ENCODE data around the gene RGL2. TPM values are rescaled to one million over a fixed set of nuclear protein-coding genes. Genes with fewer than 3 reads are reported as not detected.
A peak's percentile ranks its signal among the peaks of the same experiment; 100 is the strongest.
"Not testable (repeated sequence)": the region's sequence is repeated elsewhere in the genome, so short reads cannot be mapped to it uniquely, and the experiment has no call there.

The RGL2 gene
- polyA plus RNA-seq, 10 donors = 41.7 to 62.5 (median 53.7) TPM

DNA sequence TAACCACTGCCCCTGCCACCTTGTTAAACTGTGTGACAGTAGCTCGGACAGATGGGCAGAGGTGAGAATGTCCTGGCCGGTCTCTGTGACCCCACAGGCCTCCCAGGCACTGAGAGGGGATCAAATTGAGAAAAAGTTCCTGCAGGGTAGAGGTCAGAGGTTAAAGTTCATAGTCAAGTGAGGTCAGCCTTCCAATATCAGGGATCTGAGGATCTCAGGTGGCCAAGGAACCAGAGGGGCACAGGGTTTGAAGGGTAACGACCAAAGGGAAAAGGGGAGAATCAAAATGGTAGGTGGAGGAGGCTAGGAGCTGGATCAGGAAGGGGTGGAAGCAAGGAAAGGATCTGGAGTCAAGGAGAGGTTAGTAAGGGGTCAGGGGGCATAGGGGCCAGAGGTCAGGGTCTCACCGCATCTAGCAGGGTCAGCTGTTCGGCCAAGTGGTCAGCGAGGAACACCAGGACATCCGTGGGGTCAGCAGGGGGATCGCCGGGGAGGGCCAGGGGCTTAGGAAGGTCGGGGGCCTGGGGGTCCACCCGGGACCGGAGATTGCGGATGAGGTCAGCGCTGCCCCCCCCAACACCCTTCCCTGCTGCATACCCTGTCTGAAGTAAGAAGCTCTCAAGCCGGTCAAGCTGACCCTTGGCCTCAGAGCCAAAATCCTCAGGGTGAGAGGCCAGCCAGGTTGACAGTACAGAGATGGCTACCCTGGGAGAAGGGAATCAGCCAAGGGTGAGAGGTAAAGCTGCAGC, 2.9 kb downstream of the RGL2 start:
- no peak for DNase-seq

DNA sequence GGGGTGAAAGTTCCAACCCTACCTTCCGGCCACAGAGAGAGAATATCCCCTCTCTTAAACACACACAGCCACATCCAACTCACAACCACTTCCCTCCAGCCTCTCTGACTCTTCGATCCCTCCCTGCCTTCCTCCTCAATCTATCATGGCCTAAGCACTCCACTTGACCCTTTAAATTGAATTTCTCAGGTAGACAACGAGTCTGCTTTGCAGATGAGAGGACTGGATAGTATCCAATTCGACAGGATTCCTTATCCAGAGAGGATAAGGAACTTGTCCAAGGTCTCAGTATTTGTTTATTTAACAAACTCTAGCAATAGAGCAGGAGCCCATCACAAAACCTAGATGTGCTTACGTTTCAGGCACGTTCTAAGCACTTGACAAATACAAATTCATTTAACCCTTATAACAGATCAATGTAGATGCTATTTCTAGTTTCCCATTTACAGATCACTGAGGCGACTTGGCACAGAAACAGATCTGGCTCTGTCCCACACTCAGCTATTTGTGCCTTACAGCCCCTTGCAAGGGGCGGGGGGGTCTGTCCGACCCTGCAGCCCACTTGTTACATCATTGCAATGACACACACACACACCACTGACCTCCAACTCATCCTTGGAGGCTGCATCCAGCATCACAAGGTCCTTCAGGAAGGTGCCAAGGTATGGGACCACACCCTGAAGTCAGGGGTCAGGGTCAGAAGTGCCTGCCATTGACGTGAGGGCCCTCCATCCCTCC, 4.5 kb downstream of the RGL2 start:
- no peak for DNase-seq

DNA sequence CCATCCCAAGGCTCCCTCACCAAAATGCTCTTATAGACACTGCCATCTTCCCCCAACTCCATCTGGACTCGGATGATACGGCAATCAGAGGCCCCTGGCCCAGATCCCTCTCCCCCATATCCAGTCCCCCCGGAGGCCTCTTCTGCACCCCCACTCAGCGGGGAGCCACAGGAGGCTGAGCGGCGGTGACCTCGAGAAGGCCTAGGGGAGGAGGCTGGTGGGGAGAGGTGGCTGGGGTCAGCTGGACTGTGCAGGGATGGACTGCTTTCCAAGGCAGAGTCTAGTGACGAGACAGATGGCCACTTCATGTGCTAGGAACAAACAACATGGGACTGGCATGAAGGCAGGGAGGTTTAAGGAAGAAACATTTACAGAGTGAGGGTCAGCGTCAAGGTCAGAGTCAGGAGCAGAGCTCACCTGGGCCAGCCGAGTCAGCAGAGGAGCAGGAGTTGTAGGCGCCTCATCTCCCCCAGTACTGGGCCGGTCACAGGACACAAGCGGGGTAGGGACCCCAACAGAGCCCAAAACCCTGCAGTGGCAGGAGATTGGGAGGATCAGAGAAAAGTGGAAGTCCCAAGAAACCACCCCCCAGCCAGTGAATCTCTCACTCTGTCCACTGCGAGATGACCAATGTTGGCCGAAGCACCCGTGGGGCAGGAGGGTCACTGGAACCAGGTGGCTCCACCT, 5.6 kb downstream of the RGL2 start:
- no peak for DNase-seq

DNA sequence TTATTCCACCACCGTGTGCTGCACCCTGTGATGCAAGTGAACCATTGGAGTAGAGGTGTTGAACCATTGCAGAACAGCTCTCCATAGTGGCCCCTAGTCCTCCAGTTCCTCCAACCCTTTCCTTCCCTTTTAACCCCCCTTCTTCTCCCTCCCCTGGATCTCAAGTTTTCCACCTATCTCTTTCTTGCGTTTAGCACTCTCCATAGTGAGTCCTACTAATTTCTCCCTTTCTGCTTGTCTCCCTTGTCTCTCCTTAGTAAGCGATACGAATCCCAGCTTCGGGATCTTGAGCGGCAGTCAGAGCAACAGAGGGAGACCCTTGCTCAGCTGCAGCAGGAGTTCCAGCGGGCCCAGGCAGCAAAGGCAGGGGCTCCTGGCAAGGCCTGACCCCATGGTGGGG, 8.3 kb downstream of the RGL2 start:
- DNase-seq = no peak

DNA sequence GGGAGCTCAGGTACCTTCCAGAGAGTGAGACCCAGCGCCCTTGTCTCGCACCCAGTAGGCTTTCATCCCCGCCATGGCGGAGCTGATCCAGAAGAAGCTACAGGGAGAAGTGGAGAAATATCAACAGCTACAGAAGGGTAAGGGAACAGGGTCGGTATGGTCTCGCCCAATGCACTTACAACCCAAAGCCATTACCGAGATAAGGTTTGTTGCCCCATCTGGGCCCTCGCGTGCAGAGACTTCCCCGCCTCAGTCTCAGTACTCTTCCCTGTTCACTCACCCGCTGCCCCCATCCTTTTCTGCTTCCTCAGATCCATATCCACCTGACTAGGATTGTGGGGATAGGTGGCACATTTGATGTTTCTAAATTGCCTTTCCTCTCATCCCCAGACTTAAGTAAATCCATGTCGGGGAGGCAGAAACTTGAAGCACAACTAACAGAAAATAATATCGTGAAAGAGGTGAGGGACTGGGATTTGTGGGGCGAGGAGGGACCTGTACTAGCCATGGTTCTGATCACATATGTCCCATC, 8.9 kb downstream of the RGL2 start:
- no peak for DNase-seq

DNA sequence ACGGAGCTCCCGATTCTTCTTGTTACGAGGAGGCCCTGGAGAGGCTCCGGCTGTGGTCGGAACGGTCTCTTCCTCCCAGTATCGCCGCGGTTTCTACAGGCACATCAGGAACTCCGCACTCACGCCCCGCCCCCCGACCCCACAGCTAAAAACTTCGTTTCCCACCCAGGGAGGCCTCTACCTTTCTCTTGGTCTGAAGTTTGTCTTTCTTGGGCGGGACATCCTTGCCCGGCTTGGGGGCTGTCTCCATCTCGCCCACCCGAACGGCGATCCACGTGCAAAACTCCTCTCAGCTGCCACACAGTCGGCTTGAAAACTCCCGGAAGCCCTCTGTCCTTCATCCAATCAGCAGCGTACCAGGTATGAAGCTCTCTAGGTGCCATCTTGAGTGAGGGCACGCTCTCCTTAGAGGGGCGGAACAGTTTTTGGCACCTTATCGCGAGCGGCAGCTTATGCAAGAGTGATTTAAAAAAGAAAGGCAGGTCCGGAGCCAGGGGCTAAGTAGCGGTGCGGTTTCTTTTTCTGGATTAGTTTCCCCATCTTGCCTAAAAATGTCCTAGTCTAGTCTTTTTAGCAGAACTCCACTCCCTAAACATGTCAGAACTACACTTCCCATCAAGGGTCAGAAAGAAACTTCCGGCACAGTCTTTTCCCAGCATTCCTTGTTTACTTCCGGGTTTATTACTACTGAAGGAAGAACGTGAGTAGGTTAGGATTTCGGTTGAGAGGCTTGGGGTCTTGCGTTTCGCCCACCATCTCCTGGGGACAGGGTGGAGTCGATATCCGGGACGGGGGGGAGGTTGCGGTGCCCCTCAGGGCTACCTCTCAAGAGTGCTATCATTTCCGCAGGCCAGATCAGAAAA, 9.6 kb downstream of the RGL2 start, which contains the start of the genes PFDN6 and WDR46:
Gene PFDN6, plus strand, starts transcription at position 681 of the 863 bp plus-strand sequence. CDS start 256 bp downstream, outside the sequence.
Gene WDR46, minus strand, starts transcription at position 319 of the 863 bp plus-strand sequence. Its CDS starts 69 bp downstream, at position 250.
- DNase-seq = peak; percentile 93 to 98 (median 93)

DNA sequence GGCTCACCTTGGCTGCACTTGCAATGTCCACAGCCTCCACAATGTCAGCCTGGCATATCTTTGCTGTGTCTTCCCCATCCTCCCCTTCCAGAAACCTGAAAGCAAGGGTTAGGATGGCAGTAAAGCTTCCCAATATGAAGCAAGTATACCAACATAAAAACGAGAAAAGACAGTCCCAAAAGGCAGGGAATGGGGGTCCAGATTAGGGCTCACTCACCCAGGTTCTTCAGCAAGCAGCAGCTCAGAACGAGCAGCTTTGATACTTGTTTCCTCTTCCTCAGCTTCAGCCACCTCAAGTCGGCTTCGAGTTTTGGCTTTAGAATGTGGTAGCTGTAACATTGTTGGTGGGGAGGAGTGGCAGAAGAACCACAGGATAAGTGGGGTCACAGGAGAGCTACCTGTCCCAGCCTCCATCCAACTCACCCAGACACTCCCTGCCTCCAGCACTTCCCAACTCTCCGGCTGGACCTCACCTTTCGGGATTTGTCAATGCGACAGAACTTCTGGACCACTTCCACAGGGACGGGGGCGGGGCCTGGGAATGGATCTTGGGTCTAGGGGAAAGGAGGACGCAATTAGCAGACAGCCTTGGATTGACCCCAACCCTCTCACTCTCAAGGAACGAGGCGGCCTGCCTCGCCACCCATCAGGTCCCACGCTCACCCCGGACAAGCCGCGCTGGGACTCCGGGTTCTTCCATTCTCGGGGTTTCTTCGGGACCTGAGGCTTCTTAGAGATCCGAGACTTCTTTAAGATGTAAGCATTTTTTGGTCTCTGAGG, 10.4 kb downstream of the RGL2 start:
- DNase-seq = no peak

DNA sequence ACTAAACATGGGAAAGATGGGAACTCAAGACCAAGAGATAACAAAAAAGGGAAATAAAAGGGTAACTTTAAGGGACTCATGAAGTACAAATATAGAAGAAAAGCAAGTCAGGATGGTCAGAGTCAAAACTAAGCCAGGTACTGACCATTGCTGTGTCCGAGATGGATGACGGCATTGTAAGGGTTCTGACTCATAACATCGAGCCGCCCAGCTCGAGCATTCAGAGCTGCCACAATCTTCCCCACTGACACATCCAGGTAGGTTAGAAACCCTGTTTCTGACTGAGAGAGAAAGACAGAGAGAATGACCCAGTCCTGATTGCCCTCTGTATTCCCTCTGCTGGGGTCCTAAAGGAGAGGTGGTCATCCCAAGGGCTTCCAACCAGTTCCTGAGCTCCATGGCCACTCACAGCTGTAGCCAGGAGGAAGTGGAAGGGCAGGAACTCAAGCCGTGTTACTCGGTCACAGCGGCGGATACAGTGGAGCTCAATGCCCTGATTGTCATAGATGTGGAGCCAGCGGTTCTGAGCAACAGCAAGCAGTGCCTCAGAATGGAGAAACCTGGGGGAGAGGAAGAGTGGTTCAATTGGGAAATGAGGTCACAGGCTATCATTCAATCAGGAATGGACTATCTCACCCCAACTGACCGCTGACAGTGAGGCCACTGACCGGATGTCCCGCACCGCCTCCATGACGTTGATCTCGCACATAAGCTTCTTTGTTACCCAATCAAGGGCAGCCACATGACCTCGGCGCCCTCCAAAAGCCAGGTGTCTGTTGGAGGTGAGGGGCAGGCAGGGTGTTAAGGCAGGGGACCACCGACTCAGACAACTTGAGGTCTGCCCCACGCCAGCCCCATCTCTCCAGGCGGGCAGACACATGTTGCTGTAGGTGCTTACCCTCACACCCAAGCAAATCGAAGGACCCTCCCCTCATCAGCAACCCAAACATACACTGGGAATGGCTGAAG, 11.5 kb downstream of the RGL2 start:
- DNase-seq = no peak

DNA sequence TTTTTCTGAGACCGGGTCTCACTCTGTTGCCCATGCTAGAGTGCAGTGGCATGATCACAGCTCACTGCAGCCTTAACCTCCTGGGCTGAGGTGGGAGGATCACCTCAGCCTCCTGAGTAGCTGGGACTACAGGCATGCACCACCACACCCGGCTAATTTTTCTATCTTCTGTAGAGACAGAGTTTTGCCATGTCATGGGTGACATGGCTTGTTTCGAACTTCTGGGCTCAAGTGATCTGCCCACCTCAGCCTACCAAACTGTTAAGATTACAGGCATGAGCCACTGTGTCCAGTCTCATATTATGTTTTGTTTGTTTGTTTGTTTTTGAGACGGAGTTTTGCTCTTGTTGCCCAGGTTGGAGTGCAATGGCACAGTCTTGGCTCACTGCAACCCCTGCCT, 13.5 kb downstream of the RGL2 start:
- DNase-seq = not testable (repeated sequence)

DNA sequence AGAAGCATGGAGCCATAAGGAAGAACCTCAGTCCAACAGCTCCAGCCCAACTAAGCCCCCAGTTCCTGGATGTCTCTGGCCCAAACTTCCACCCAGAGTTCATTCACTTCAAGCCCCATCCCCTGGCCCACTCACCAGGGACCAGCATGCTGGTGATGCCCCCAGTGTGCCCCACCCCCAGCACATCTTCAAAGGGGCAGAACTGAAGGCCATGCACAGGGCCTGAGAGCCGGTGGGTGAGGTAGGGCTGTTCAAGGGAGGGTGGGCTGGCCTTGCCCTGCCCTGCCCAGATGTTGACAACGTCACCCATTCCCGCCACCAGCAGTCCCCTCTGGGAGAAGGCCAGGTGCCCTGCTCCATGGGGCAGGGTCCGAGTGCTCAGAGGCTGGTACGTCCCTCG, 18.2 kb downstream of the RGL2 start:
- no peak for DNase-seq

DNA sequence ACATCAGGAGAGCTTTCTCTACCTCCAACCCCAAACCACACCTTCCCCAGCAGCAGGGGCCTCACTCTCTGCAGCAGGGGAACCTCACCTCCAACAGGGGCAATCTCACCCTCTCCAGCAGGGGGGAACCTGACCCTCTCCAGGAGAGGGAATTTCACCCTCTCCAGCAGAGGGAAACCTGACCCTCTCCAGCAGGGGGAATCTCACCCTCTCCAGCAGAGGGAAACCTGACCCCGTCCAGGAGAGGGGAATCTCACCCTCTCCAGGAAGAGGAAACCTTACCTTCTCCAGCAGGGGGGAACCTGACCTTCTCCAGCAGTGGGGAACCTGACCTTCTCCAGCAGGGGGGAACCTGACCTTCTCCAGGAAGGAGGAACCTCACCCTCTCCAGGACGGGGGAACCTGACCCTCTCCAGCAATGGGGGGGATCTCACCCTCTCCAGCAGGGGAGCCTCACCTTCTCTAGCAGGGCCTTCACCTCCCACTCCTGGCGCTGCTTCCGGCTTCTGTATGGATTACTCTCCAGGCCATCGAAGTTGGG, 18.7 kb downstream of the RGL2 start:
- DNase-seq = peak in 1 of 3 donors; percentile 16

DNA sequence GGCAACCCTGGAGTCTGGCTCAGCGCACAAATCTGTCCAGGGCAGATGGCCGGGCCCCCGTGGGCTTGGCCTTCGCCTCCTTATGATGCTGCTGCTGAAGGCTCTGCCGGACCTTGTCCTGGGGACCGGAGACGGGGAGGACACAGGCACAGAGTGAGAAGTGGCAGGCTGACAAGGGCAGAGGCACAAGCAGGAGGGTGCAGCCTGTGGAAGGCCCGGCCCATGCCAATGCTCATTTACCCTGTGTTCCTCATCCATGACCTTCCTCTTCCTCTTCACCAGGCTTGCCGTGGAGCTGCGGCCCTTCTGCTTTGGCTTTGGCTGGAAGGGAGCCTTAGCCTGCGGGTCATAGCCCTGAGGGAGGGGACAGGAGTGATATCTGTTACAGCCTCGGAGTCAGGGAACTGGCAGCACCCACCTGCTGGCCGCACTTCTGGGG, 19.5 kb downstream of the RGL2 start:
- no peak for DNase-seq

DNA sequence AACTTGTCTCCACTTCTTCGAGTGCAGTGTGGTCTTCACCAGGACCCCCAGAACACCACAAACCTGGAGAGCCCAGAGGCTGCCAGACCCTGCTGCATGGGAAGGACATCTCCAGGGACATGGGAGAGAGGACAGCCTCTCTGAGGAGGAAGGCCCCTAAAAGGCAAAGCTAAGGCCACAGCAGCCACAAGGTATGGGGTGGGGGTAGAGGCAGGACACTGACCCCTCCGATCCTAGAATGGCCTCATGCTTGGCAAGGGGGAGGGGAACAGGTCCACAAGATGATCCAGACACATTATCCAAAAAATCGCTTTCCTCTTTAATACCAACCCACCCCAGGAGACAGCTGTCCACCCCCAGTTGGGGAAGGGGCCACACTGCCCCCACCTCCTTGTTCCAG, 19.9 kb downstream of the RGL2 start:
- no peak for DNase-seq

DNA sequence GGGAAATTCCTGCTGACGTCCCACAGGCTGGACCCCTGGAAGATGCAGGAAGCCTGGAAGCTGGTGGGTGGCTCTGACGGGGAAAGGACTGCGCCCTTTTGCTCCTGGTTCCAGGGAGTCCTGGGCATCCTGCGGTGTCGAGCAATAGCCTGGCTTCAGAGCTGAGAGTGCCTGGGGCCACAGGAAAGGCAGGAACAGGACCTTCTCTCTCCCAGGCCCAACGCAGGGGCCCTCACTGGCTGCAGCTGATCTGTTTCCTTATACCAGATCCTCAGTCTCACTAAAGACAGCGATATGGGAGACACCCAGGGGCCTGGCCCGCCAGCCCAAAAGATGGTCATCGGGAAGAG, 20.4 kb downstream of the RGL2 start:
- DNase-seq = no peak

DNA sequence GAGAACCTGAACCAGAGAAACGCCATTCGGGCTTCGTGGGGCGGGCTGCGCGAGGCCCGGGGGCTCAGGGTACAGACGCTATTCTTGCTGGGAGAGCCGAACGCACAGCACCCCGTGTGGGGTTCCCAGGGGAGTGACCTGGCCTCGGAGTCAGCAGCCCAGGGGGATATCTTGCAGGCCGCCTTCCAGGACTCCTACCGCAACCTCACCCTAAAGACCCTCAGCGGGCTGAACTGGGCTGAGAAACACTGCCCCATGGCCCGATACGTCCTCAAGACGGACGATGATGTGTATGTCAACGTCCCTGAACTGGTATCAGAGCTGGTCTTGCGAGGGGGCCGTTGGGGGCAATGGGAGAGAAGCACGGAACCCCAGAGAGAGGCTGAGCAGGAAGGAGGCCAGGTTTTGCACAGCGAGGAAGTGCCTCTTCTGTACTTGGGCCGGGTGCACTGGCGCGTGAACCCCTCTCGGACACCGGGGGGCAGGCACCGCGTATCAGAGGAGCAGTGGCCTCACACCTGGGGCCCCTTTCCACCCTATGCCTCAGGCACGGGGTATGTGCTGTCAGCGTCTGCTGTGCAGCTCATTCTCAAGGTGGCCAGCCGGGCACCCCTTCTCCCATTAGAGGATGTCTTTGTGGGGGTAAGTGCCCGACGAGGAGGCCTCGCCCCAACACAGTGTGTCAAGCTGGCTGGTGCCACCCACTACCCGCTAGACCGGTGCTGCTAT, 20.9 kb downstream of the RGL2 start:
- no peak for DNase-seq

DNA sequence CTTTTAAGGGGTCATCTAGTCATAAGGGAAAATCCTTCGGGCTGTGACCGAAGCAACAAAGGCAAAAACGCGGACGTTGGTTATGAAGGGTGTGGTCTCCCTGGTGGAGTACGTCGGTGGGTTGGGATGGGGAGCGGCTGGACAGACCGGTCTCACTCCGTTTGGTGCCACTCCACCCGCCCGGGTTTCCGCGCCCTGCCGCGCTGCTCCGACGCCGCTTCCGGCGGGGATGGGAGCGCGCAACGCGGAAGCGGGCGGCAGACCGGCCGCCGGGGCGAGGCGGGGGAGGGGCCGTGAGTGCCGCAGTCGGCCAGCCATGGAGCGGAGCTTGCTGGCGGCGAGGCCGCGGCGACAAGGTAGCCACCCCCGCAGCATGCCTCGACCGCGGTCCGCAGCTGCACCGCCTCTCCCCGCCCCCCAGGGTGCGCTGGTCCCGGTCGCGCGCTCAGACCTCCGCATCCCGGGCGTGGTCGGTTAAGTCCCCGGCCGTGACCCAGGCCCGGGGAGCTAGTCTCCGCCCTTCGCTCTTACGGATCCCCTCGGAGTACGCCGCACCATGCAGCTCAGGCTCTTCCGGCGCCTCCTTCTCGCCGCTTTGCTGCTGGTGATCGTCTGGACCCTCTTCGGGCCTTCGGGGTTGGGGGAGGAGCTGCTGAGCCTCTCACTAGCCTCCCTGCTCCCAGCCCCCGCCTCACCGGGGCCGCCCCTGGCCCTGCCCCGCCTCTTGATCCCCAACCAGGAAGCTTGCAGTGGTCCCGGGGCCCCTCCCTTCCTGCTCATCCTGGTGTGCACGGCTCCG, 21.7 kb downstream of the RGL2 start, which contains the start of gene B3GALT4:
Gene B3GALT4, plus strand, starts transcription at position 260 of the 799 bp plus-strand sequence. Its CDS starts 297 bp downstream, at position 557.
- DNase-seq = peak; percentile 46 to 92 (median 66)

DNA sequence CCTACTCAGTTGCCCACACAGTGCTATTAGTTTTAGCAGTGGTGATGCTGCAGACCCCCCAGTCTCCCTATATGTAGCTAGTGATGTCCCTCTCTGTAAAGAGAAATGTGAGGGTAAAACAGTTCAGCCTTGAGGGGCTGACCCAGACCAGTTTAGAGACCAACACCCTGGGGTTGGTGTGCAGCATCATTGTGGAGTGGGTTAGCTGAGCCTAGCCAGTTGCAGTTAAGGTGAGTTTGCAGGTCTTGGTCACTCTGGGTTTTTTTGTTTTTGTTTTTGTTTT, 22.2 kb downstream of the RGL2 start:
- DNase-seq = no peak

All from muscle of back (tissue), 11 donors.